Peyer's patch (tissue), 4 donors: ENCODE results near the gene ADAMTS15.

Experiments
- CTCF ChIP-seq, 6 experiments: fragments of 450-650 bp in 4 of 6; fragments of 200-600 bp in 2 of 6; sonication (generic) in 1 of 6; IDR thresholded peaks; one replicate each; pipeline ENCODE4 v1.5.1; 2017 to 2019; ENCODE audit warnings: antibody characterized with exemption in 6 of 6, mild to moderate bottlenecking in 3 of 6, moderate library complexity in 1 of 6
- POLR2A ChIP-seq, 2 donors: fragments of 450-650 bp; IDR thresholded peaks; one replicate each; pipeline ENCODE4 v1.5.1; 2017; ENCODE audit warnings: antibody characterized with exemption in 2 of 2, mild to moderate bottlenecking in 2 of 2, moderate library complexity in 2 of 2

GRCh38 chr11:130426223-130426836 is 22.1 kb upstream of the ADAMTS15 start:
- no peak for TF ChIP-seq CTCF (IDR thresholded peaks at IDR 0.05)
- no peak for TF ChIP-seq POLR2A (IDR thresholded peaks at IDR 0.05)
